ENCODE measurements around the gene OSGEP.
A peak's percentile ranks its signal among the peaks of the same experiment; 100 is the strongest.
"Not testable (repeated sequence)": the region's sequence is repeated elsewhere in the genome, so short reads cannot be mapped to it uniquely, and the experiment has no call there.

The OSGEP gene

DNA sequence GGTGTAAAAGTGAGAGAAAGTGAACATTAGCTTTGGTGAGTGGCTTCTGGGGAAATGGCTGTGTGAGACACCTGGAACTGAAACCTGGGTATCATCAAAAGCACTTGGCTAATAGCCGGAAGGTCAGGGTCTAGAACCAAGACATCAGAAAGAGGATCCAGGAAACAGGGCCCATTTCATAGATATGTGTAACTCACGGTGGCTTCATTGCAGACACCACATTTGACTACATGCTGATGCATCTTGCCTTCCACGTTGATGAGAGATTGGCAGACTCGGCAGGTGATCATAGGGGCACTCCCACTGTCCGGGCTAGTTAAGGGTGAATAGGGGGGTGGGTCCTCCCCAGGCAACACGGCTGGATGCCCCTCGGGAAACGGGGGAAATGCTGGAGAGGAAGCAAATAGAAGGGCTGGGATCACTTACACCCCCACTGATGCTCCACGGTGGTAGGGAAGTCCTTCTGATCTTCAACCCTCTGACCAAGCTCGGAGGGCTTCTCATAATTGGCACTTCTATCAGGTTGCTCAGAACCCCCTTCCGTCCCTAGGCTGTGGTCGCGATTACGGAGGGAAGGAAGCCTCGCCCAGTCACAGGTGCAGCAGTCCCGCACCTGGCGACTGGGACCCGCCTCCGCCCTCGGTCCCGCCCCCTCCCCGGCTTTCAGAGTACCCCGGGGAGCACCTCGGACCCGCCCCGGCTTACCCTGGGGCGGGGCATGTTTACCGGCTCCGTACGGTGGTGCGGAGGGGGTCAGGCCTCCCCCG is 6.0 kb upstream of the OSGEP start:
- TF ChIP-seq, protein P1, sequence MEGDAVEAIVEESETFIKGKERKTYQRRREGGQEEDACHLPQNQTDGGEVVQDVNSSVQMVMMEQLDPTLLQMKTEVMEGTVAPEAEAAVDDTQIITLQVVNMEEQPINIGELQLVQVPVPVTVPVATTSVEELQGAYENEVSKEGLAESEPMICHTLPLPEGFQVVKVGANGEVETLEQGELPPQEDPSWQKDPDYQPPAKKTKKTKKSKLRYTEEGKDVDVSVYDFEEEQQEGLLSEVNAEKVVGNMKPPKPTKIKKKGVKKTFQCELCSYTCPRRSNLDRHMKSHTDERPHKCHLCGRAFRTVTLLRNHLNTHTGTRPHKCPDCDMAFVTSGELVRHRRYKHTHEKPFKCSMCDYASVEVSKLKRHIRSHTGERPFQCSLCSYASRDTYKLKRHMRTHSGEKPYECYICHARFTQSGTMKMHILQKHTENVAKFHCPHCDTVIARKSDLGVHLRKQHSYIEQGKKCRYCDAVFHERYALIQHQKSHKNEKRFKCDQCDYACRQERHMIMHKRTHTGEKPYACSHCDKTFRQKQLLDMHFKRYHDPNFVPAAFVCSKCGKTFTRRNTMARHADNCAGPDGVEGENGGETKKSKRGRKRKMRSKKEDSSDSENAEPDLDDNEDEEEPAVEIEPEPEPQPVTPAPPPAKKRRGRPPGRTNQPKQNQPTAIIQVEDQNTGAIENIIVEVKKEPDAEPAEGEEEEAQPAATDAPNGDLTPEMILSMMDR (IDR thresholded peaks at IDR 0.05; ENCODE audit: low read depth, low read length, missing control alignments), result no peak
- H3K4me3 ChIP-seq (replicated peaks; ENCODE audit: low read depth, low read length), result peak overlapping the region; percentile 83
- DNase-seq (ENCODE audit: extremely low read depth, low read depth), result no peak

GRCh38 chr14:20458031-20458789 is 3.6 kb upstream of the OSGEP start:
- no peak for DNase-seq (ENCODE audit: extremely low read depth, low read depth)
- no peak overlapping the region for H3K4me3 ChIP-seq (replicated peaks; ENCODE audit: low read depth, low read length)
- TF ChIP-seq, protein P1 (IDR thresholded peaks at IDR 0.05; ENCODE audit: low read depth, low read length, missing control alignments), result no peak

- DNase-seq (ENCODE audit: extremely low read depth, low read depth), result no peak
- H3K4me3 ChIP-seq (replicated peaks; ENCODE audit: low read depth, low read length), result peak overlapping the region; percentile 92
- TF ChIP-seq, protein P1 (IDR thresholded peaks at IDR 0.05; ENCODE audit: low read depth, low read length, missing control alignments), result no peak
Observed at GRCh38 chr14:20456971-20457370, 2.4 kb upstream of the OSGEP start.

GRCh38 chr14:20455355-20456300 is 1.0 kb upstream of the OSGEP start:
- H3K4me3 ChIP-seq (replicated peaks; ENCODE audit: low read depth, low read length), result peak overlapping the region; percentile 92
- TF ChIP-seq, protein P1 (IDR thresholded peaks at IDR 0.05; ENCODE audit: low read depth, low read length, missing control alignments), result no peak
- no peak for DNase-seq (ENCODE audit: extremely low read depth, low read depth)

- not testable (repeated sequence) for H3K4me3 ChIP-seq (replicated peaks; ENCODE audit: low read depth, low read length); DNase-seq (ENCODE audit: extremely low read depth, low read depth)
Observed at GRCh38 chr14:20452831-20453230, 1.8 kb downstream of the OSGEP start.

DNA sequence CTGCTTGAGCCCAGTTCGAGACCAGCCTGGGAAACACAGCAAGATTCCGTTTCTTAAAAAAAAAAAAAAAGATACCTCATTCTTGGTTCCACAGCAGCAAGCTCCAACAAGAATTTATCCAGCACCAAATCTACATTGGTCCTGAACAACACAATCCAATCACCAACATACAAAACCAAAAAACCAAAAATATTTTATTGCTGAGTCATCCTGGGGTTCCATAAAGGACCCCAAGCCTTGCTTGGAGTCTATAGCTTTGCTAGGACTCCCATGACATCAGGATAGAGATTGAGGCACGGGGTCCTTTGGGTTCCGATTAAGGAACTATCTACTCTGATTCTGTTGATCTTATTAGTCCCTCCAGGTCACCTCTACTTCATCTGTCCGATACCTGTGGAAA is 7.7 kb downstream of the OSGEP start:
- TF ChIP-seq, protein P1 (IDR thresholded peaks at IDR 0.05; ENCODE audit: low read depth, low read length, missing control alignments), result no peak
- no peak for DNase-seq (ENCODE audit: extremely low read depth, low read depth)
- no peak overlapping the region for H3K4me3 ChIP-seq (replicated peaks; ENCODE audit: low read depth, low read length)

DNA sequence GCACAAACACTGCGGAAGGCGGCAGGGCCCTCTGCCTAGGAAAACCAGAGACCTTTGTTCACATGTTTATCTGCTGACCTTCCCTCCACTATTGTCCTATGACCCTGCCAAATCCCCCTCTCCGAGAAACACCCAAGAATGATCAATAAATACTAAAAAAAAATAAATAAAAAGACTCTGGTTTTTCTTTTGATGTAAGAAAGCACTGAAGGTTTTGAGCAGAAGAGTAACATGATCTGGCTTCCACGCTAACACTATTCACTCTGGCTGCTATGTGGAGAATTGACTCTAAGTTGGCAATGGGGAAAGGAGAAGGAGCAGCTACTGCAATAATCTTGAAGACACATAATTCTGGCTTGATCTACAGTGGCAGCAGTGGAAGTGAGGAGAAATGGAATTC is 11.0 kb downstream of the OSGEP start:
- DNase-seq (ENCODE audit: extremely low read depth, low read depth); H3K4me3 ChIP-seq (replicated peaks; ENCODE audit: low read depth, low read length): not testable (repeated sequence)

All from HFF-Myc (cell line).